ENCODE results near the gene E2F6. TPM values are rescaled to one million over a fixed set of nuclear protein-coding genes. Genes with fewer than 3 reads are reported as not detected.

The E2F6 gene
- total and polyA plus RNA-seq, 2 of the 13 experiments (the other 11 are each of a cell fraction or from before 2014, with no cell fraction given): 27.3 to 36.0 TPM

GRCh38 chr2:11444737-11445136, 21.2 kb downstream of the E2F6 start (continued):
- no peak for TF ChIP-seq USF2 (IDR thresholded peaks at IDR 0.05; ENCODE audit: low read depth, low read length)
- no peak for TF ChIP-seq USF2 (CRISPR knock-in tag; IDR thresholded peaks at IDR 0.05; ENCODE audit: borderline replicate concordance)
- TF ChIP-seq POLR2G (IDR thresholded peaks at IDR 0.05; ENCODE audit: low read depth, low read length): 0 out of 2 replicates have a peak, but pooled peaks have one; percentile 34
- 0 out of 2 replicates have a peak, but pooled peaks have one; percentile 25 for TF ChIP-seq ZNF263 (CRISPR knock-in tag; IDR thresholded peaks at IDR 0.05)
- TF ChIP-seq ZSCAN29 (CRISPR knock-in tag; conservative IDR thresholded peaks at IDR 0.05): no peak
- peak; percentile 49 for TF ChIP-seq CTCF (CRISPR knock-in tag; IDR thresholded peaks at IDR 0.05)
- peak; percentile 67 for TF ChIP-seq RBM22 (optimal IDR thresholded peaks at IDR 0.05; ENCODE audit: low read length)

GRCh38 chr2:11438555-11439080, 27.3 kb downstream of the E2F6 start:
- H3K9ac ChIP-seq (ENCODE audit: insufficient read depth, low read depth, low read length): no peak overlapping the region
- DNase-seq (ENCODE audit: low spot score) (no peak), ATAC-seq (no peak), FAIRE-seq (no peak)
- no peaks in the 10 kb centered on the region for H3K27me3 ChIP-seq (ENCODE audit: control insufficient read depth in 1 of 2, insufficient read depth in 2 of 2, low read length in 2 of 2)
- intact Hi-C loops (cut with micrococcal nuclease; ENCODE audit: unreplicated experiment): no loop called here
- TF ChIP-seq ZNF850 (CRISPR knock-in tag; conservative IDR thresholded peaks at IDR 0.05) (peak; percentile 91; the same call in 1 of the 2 replicates), GZF1 (CRISPR knock-in tag; IDR thresholded peaks at IDR 0.05) (no peak), KLF16 (CRISPR knock-in tag; IDR thresholded peaks at IDR 0.05) (no peak), CEBPB (IDR thresholded peaks at IDR 0.05; ENCODE audit: borderline replicate concordance, low read depth, low read length) (no peak), RBAK (CRISPR knock-in tag; IDR thresholded peaks at IDR 0.05) (no peak), ZNF615 (CRISPR knock-in tag; IDR thresholded peaks at IDR 0.05; ENCODE audit: borderline replicate concordance) (no peak), ZFP62 (CRISPR knock-in tag; IDR thresholded peaks at IDR 0.05) (no peak), NR2C2 (CRISPR knock-in tag; IDR thresholded peaks at IDR 0.05; ENCODE audit: borderline replicate concordance) (no peak)
- no TSS peak for BruUV-seq (replicated peaks)
- CTCF ChIA-PET (ENCODE audit: low intra/inter-chr PET ratio, low total read pairs): no interaction called here
- no peaks in the 10 kb centered on the region for H3K4me1 ChIP-seq (ENCODE audit: insufficient read depth, low read length)
- peaks cover 19% of the 10 kb centered on the region; the same call in 1 of the 2 replicates for H3K9me3 ChIP-seq (ENCODE audit: low read length)
- H3K4me2 ChIP-seq (ENCODE audit: low read depth, low read length): no peak overlapping the region
- WGBS (ENCODE audit: low lambda C conversion rate): 98% methylated on average over 9 of the region's 9 CpGs
- peaks cover 2 to 19% of the 10 kb centered on the region in 2 experiments; a peak in 3 of 5 replicates for H3K36me3 ChIP-seq (replicated peaks in 1 of 2; ENCODE audit: control insufficient read depth in 1 of 2, insufficient read depth in 2 of 2, low read length in 2 of 2)
- POLR2A ChIA-PET: no interaction called here
- no peak overlapping the region for H3K27ac ChIP-seq (ENCODE audit: extremely low read length, insufficient read depth, low read length)
- in situ Hi-C loops (cut with HindIII; ENCODE audit: extremely low pct_ligation_motif_present, low pct_unique_long_range_greater_than_20kb): no loop called here
- no peaks in the 10 kb centered on the region for H4K20me1 ChIP-seq (ENCODE audit: insufficient read depth, low read length)
- H3K4me3 ChIP-seq (replicated peaks in 1 of 3; ENCODE audit: insufficient read depth in 1 of 3, low read depth in 2 of 3, low read length in 3 of 3): no peak overlapping the region
- H2AFZ ChIP-seq (ENCODE audit: low read length): no peak overlapping the region
- H3K79me2 ChIP-seq (ENCODE audit: insufficient read depth, low read length): no peaks in the 10 kb centered on the region

All from HepG2 (cell line).